ENCODE measurements around the gene ZDHHC14.
A peak's percentile ranks its signal among the peaks of the same experiment; 100 is the strongest.

The ZDHHC14 gene

GRCh38 chr6:157514659-157515496 lies 133.9 kb downstream of the ZDHHC14 start:
- Histone ChIP-seq H2BK5ac (ENCODE audit: low read length) (no peak overlapping the region), H3K27me3 (ENCODE audit: control insufficient read depth in 3 of 3, insufficient read depth in 3 of 3, low read depth in 1 of 3, low read length in 3 of 3) (no peaks in the 10 kb centered on the region)
- DNase-seq (ENCODE audit: low spot score) = no peak

GRCh38 chr6:157516319-157517026 lies 135.5 kb downstream of the ZDHHC14 start:
- Histone ChIP-seq H3K23ac (ENCODE audit: low read depth, low read length, poor library complexity) (no peak overlapping the region), H2BK15ac (ENCODE audit: low read length) (no peak overlapping the region), H2AFZ (ENCODE audit: low read length) (no peak overlapping the region), H4K91ac (ENCODE audit: low read depth, low read length, poor library complexity) (no peak overlapping the region), H2BK120ac (ENCODE audit: low read depth, low read length) (no peak overlapping the region), H3K36me3 (replicated peaks in 1 of 2; ENCODE audit: control insufficient read depth in 2 of 2, insufficient read depth in 2 of 2, low read length in 2 of 2) (no peaks in the 10 kb centered on the region), H3K9me3 (replicated peaks in 1 of 2; ENCODE audit: control insufficient read depth in 2 of 2, insufficient read depth in 1 of 2, low read depth in 1 of 2, low read length in 2 of 2) (no peaks in the 10 kb centered on the region), H2BK12ac (ENCODE audit: low read length) (no peak overlapping the region), H3K18ac (ENCODE audit: low read length) (no peak overlapping the region), H3K4me1 (ENCODE audit: control insufficient read depth in 2 of 2, insufficient read depth in 1 of 2, low read depth in 1 of 2, low read length in 2 of 2) (peaks cover 3 to 7% of the 10 kb centered on the region in 2 donors), H3K27ac (replicated peaks; ENCODE audit: low read length) (no peak overlapping the region), H2BK5ac (ENCODE audit: low read length) (no peak overlapping the region), H3K79me1 (ENCODE audit: low read depth, low read length) (no peaks in the 10 kb centered on the region), H3K4ac (ENCODE audit: low read length) (no peak overlapping the region), H2AK5ac (ENCODE audit: low read depth, low read length) (no peak overlapping the region), H4K8ac (ENCODE audit: low read depth, low read length) (no peak overlapping the region), H3K9ac (ENCODE audit: low read depth, low read length, poor library complexity) (no peak overlapping the region), H3K27me3 (ENCODE audit: control insufficient read depth in 3 of 3, insufficient read depth in 3 of 3, low read depth in 1 of 3, low read length in 3 of 3) (no peaks in the 10 kb centered on the region), H3K4me3 (ENCODE audit: low read length in 2 of 2) (no peak overlapping the region), H3K4me2 (ENCODE audit: insufficient read depth, low read length, poor library complexity, severe bottlenecking) (no peak overlapping the region), H3K14ac (ENCODE audit: low read length) (no peak overlapping the region)
- WGBS, 2 donors (ENCODE audit: extremely low coverage in 2 of 2, insufficient read length in 2 of 2, insufficient replicate concordance in 1 of 2) = no CpG with 5 or more reads among the region's 9 CpGs
- no peak for DNase-seq (ENCODE audit: low spot score)

More at GRCh38 chr6:157514659-157515496, 133.9 kb downstream of the ZDHHC14 start:
- Histone ChIP-seq H4K91ac (ENCODE audit: low read depth, low read length, poor library complexity) (no peak overlapping the region), H2BK120ac (ENCODE audit: low read depth, low read length) (no peak overlapping the region), H3K23ac (ENCODE audit: low read depth, low read length, poor library complexity) (no peak overlapping the region), H4K8ac (ENCODE audit: low read depth, low read length) (no peak overlapping the region), H2AK5ac (ENCODE audit: low read depth, low read length) (no peak overlapping the region), H3K14ac (ENCODE audit: low read length) (no peak overlapping the region), H3K9me3 (replicated peaks in 1 of 2; ENCODE audit: control insufficient read depth in 2 of 2, insufficient read depth in 1 of 2, low read depth in 1 of 2, low read length in 2 of 2) (no peaks in the 10 kb centered on the region), H3K27ac (replicated peaks; ENCODE audit: low read length) (no peak overlapping the region), H2BK15ac (ENCODE audit: low read length) (no peak overlapping the region), H3K9ac (ENCODE audit: low read depth, low read length, poor library complexity) (no peak overlapping the region), H3K4me2 (ENCODE audit: insufficient read depth, low read length, poor library complexity, severe bottlenecking) (no peak overlapping the region), H3K4me3 (ENCODE audit: low read length in 2 of 2) (no peak overlapping the region), H2BK12ac (ENCODE audit: low read length) (no peak overlapping the region), H3K79me1 (ENCODE audit: low read depth, low read length) (no peaks in the 10 kb centered on the region), H3K4ac (ENCODE audit: low read length) (no peak overlapping the region), H3K4me1 (ENCODE audit: control insufficient read depth in 2 of 2, insufficient read depth in 1 of 2, low read depth in 1 of 2, low read length in 2 of 2) (peaks cover 3 to 7% of the 10 kb centered on the region in 2 donors), H2AFZ (ENCODE audit: low read length) (no peak overlapping the region), H3K18ac (ENCODE audit: low read length) (no peak overlapping the region), H3K36me3 (replicated peaks in 1 of 2; ENCODE audit: control insufficient read depth in 2 of 2, insufficient read depth in 2 of 2, low read length in 2 of 2) (no peaks in the 10 kb centered on the region)
- WGBS, 2 donors (ENCODE audit: extremely low coverage in 2 of 2, insufficient read length in 2 of 2, insufficient replicate concordance in 1 of 2) = no CpG with 5 or more reads among the region's 19 CpGs

DNA sequence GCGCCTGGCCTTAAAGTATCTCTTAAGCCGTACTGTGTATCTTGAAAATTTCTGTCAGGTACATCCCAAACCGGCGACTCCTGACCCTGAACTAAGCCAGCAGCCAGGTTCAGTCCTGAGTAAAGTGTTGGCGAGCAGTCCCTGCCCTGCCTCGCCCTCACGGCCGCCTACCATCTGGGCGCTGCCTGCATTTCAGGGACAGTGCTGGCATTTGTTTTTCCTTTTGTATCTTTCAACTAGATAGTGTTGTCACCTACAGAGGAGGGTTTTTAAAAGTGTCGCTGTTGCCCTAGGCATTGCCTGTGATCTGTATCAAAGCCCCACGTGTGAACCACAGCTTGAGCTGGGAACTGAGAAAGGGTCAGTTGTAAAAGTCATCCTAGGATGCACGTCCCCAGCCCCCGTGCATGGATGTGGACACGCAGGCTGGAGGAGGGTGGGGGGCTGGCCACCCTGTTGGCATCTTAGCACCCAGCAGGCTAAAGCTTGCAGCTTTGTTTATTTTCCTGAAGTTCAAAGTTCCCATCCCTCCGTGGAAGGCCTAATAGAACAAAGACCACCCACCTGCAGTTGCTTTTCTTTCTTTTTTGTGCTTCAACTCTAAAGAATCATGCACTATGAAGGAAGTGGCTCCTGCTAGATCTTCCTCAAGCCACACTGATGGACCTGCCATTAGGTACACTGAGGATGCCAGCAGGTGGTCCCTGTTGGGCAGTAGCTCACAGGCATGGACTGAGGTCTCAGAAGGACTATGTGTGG lies 136.8 kb downstream of the ZDHHC14 start:
- H3K27ac ChIP-seq (replicated peaks; ENCODE audit: low read length) = no peak overlapping the region
- H2BK12ac ChIP-seq (ENCODE audit: low read length) = no peak overlapping the region
- H3K4me1 ChIP-seq (ENCODE audit: control insufficient read depth in 2 of 2, insufficient read depth in 1 of 2, low read depth in 1 of 2, low read length in 2 of 2) = peaks cover 3 to 7% of the 10 kb centered on the region in 2 donors
- no peak overlapping the region for H3K4me2 ChIP-seq (ENCODE audit: insufficient read depth, low read length, poor library complexity, severe bottlenecking)
- no peak overlapping the region for H2AFZ ChIP-seq (ENCODE audit: low read length)
- no peaks in the 10 kb centered on the region for H3K27me3 ChIP-seq (ENCODE audit: control insufficient read depth in 3 of 3, insufficient read depth in 3 of 3, low read depth in 1 of 3, low read length in 3 of 3)
- H3K79me1 ChIP-seq (ENCODE audit: low read depth, low read length) = no peaks in the 10 kb centered on the region
- no peak overlapping the region for H3K9ac ChIP-seq (ENCODE audit: low read depth, low read length, poor library complexity)
- no peak overlapping the region for H2BK5ac ChIP-seq (ENCODE audit: low read length)
- no peaks in the 10 kb centered on the region for H3K36me3 ChIP-seq (replicated peaks in 1 of 2; ENCODE audit: control insufficient read depth in 2 of 2, insufficient read depth in 2 of 2, low read length in 2 of 2)
- peak overlapping the region; percentile 72 for H3K18ac ChIP-seq (ENCODE audit: low read length)
- no peak overlapping the region for H3K4ac ChIP-seq (ENCODE audit: low read length)
- H2AK5ac ChIP-seq (ENCODE audit: low read depth, low read length) = peak overlapping the region; percentile 8
- H2BK15ac ChIP-seq (ENCODE audit: low read length) = no peak overlapping the region
- H3K14ac ChIP-seq (ENCODE audit: low read length) = no peak overlapping the region
- no peak overlapping the region for H2BK120ac ChIP-seq (ENCODE audit: low read depth, low read length)
- H3K9me3 ChIP-seq (replicated peaks in 1 of 2; ENCODE audit: control insufficient read depth in 2 of 2, insufficient read depth in 1 of 2, low read depth in 1 of 2, low read length in 2 of 2) = no peaks in the 10 kb centered on the region
- H3K23ac ChIP-seq (ENCODE audit: low read depth, low read length, poor library complexity) = no peak overlapping the region
- no peak for DNase-seq (ENCODE audit: low spot score)
- H4K8ac ChIP-seq (ENCODE audit: low read depth, low read length) = no peak overlapping the region
- no peak overlapping the region for H3K4me3 ChIP-seq (ENCODE audit: low read length in 2 of 2)
- no CpG with 5 or more reads among the region's 15 CpGs for WGBS, 2 donors (ENCODE audit: extremely low coverage in 2 of 2, insufficient read length in 2 of 2, insufficient replicate concordance in 1 of 2)
- H4K91ac ChIP-seq (ENCODE audit: low read depth, low read length, poor library complexity) = no peak overlapping the region
